SH-SY5Y (cell line): ENCODE measurements around the gene OR2A5.

Experiments used
- GATA2 ChIP-seq: IDR thresholded peaks from 2 replicates; pipeline ENCODE4 v1.6.1; 2011; ENCODE audit warnings: mild to moderate bottlenecking, low read depth, low read length
- GATA3 ChIP-seq: IDR thresholded peaks from 2 replicates; pipeline ENCODE4 v1.6.1; 2011; ENCODE audit warnings: low read depth, mild to moderate bottlenecking, low read length, moderate library complexity

DNA sequence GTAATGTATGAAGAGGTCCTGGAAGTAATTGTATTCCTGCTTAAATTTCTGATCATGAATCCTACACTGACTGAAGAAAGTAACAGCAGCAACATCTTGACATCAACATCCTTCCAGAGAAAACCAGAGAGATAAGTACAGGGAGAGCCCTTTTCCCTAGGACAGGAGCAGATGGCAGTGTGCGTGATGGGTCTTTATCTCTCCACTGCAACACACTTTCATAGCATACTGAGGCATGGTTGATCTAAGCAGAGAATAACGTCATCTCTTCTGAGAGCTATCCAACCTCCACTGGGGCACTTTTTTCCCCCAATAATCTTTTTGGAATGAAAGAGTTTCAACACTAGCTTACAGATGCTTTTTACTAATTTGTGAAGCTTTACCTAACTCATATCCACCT lies 21.2 kb downstream of the OR2A5 start:
- TF ChIP-seq GATA3 (no peak), GATA2 (no peak)
